GM21825 (cell line): ENCODE measurements around the gene MAPK6.

Experiments
- ATAC-seq: cut with Tn5 transposase; IDR thresholded peaks from one replicate; pipeline ENCODE4 v1.9.1; 2021; ENCODE audit warnings: mild to moderate bottlenecking, moderate library complexity; ENCODE audit not compliant: unreplicated experiment

The MAPK6 gene

GRCh38 chr15:52010633-52011595 is 8.1 kb upstream of the MAPK6 start:
- no peak for ATAC-seq

GRCh38 chr15:52011711-52012144 is 7.3 kb upstream of the MAPK6 start:
- ATAC-seq = no peak

- no peak for ATAC-seq
Measured at GRCh38 chr15:52012210-52012609, 6.8 kb upstream of the MAPK6 start.

- ATAC-seq = peak; percentile 35
Measured at GRCh38 chr15:52013151-52013791, 5.7 kb upstream of the MAPK6 start.

DNA sequence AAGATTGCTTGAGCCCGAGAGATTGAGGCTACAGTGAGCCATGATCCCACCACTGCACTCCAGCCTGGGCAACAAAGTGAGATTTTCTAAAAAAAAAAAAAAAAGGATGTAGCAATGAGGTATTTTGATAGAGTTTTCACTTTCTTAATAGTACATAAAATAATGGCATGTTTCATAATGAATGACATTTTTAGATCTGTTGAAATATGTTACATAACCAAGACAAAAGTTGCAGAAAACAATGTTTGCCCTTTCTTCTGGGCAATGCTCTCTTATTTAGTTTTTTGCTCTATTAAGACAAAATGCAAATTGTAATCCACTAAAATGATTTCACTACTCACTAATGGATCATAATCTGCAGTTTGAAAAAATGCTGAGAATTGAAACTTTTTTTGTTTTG is 4.4 kb upstream of the MAPK6 start:
- ATAC-seq = no peak

GRCh38 chr15:52016316-52016715 is 2.7 kb upstream of the MAPK6 start:
- ATAC-seq = no peak

GRCh38 chr15:52018244-52018643 is 775 bp upstream of the MAPK6 start:
- ATAC-seq = no peak

- peak; percentile 43 for ATAC-seq
Measured at GRCh38 chr15:52019394-52020220, 588 bp downstream of the MAPK6 start.

DNA sequence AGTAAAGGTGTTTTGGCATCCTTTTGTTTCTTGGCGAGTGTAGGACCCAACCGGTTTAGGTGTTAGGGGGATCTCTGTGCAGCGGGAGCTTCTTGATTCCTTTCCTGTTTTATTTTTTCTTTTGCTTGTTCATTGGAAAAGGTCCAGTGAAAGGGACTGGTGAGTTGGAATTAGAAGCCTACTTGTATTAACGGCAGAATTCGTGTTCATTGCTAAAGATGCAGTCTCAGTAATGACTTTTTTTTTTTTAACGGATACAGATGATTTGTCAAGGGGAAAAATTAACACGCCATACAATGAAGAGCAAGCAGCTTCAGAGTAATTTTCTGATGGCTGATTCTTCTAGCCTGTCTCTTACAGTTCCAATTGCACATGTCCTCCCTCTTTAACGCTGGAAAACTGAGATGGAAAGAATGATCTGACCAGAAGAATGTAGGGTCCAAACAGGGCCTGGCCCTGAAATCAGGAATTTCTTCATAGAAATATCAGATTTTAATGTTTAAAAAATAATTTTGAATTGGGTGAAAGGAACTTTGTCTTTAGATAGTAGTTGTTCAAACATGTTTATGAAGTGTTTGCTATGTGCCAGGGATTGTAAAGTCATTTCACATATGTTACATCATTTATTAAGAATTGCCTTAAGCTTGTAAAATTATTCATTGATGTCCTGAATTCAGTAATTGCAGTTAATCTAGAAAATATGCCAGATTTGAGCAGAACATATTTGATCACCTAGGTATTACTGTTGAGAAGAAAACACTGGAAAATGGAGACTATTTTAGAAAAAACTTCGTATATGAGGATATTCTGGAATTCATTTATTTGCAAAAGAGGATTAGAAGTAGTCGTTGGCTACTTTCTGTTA is 1.4 kb downstream of the MAPK6 start:
- ATAC-seq = no peak

DNA sequence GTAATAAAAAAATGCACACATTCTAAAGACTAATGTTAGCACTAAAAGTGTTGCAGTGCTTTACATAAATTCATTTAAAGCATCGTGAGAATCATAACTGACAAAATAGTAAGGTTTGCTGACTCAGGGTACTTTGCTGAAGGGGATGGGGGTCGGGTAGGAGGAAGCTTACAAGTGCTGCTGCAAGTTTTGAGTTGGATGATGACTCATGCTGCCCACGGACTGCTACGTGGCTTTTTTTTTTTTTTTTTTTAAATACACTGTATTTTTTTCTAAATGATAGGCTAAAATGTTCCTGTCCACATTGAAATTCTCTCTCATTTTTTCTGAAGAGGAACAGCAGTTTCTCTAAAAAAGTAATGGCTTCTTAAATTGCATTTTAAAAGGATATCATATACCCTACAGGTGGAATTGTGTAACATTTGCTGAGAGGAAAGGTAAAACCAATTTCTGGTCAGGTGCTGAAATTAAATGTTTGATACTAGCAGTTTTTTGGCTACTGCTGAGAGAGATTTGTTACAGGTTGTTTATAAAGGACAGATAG is 2.2 kb downstream of the MAPK6 start:
- no peak for ATAC-seq

- ATAC-seq = no peak
Measured at GRCh38 chr15:52021892-52022540, 3.0 kb downstream of the MAPK6 start.

DNA sequence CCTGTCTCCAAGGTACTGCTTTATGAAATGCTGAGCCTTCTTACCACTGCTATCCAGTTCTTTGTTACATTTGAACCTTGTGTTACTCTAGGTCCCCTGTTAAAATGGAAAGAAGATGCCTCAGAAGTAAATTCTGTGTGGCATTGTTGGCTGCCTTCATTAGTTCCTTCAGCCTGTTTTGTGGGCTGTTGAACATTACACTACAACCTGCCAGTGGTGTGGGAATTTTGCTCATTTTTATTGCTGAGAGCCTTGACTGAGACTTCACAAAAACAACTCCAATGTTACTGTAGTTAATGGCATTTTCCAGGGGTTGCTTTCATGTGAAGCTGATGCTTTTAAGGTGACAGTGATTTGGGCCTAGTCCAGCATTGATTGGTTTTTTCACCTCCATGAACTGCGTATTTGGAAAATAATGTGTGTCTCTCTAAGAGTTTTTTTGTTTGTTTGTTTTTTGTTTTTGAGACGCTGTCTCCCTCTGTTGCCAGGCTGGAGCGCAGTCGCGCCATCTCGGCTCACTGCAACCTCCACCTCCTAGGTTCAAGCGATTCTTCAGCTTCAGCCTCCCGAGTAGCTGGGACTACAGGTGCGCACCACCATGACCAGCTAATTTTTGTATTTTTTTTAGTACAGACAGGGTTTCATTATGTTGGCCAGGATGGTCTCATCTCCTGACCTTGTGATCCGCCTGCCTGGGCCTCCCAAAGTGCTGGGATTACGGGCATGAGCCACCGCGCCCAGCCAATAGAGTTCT is 4.3 kb downstream of the MAPK6 start:
- no peak for ATAC-seq

DNA sequence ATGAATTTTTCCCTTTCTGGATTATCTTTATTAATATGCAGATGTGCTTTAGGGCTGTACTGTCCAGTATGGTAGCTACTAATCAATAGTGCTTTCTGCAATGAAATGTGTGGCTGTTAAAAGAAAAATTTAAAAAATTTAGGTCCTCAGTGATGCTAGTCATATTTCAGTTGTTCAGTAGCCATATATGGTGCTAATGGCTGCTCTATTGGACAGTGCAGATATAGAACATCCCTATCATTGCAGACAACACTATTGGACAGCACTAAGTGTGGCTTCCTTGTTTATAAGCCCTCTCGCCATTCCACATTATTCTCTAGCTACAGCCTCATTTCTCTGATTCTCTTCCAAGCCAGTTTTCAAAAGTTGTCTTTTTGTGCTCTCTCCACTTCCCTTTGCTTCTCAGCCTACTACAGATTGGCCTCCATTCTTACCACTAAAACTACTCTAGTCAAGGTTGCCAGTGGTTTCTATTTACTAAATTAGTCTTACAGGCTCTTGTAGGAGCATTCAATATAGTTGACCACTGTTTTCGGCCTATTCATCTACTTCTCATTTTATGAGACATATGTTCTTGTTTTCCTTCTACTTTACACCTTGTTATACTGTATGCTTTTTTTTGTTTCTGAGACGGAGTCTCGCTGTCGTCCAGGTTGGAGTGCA is 9.5 kb downstream of the MAPK6 start:
- no peak for ATAC-seq

DNA sequence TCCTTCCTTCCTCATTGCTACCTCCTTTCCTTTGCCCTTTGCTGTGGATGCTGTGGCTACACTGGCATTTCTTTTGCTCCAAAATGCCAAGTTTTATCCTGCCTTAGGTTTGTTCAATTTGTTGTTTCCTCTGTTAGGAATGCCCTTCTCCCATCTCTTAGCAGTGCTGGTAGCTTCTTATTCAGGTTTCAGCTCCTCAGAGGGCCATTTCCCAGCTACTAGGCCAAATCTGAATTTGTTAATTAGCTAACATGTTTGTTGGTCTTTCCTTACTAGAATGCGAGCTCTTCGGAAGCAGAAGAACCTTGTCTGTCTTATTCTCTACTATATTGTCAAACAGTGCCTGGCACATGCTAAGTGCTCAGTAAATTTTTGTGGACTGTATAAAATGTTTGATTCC is 11.0 kb downstream of the MAPK6 start:
- no peak for ATAC-seq

DNA sequence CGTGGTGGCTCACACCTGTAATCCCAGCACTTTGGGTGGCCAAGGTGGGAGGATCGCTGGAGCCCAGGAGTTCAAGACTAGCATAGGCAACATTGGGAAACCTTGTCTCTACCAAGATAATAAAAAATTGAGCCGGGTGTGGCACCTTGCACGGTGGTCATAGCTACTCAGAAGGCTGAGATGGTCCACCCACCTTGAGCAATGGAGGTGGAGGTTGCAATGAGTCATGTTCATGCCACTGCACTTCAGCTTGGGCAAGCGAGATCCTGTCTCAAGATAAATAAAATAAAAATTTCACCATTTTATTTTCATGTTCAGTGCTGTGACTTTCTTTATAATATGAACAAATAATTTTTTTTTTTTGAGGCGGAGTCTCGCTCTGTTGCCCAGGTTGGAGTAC is 12.5 kb downstream of the MAPK6 start:
- no peak for ATAC-seq

GRCh38 chr15:52037889-52038505 is 19.0 kb downstream of the MAPK6 start:
- ATAC-seq = no peak

DNA sequence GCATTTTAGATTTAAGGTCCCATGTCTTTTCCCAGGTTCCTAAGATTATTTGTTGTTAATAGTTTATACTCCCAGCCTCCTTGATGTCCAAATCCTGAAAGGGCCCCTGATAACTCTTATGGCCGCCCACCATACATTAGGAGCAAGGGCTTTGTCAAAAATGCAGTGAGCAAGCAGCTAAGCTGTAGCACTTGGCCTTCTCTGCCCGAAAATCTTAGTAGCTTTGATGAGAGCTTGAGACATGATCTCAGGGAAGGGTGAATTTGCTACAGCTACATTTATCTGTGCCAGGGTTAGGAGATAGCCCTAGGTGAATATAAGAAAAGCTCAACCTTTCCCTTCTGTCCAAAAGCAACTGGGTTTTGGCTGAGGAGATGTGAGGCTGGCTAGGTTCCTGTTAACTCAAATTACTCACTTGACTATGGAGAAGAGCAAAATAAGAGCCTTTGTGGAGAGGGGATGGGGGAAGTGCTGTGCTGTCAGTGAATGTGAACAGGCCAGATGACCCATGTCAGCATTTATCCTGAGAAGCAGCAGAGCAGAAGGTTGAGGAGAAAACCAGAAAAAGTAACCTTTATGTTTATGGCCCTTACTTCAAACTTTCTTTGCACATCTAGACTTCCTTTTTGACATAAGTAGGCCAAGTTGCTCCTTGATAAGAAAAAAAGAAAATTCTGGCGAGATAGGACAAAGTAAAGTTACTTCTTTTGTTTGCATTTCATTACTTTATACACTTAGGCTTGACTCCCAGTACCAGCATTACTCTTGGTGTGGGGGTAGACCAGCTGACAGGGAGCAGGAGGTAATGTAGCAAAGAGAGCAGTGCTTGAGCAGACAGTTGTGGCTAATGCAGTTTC is 21.1 kb downstream of the MAPK6 start:
- no peak for ATAC-seq
